Liver (tissue), 3 donors: ENCODE data around the gene TCTA.

Source experiments
- CTCF ChIP-seq: fragments of 150-350 bp; IDR thresholded peaks from 2 replicates; pipeline ENCODE4 v1.5.1; 2017; ENCODE audit warnings: improper control_type of control experiment, low read depth, low read length; ENCODE audit not compliant: missing input control
- EGR1 ChIP-seq, 2 donors: IDR thresholded peaks; 2 replicates each; pipeline ENCODE4 v1.6.1; 2016 to 2018; ENCODE audit warnings: antibody characterized with exemption in 2 of 2, low read depth in 2 of 2
- GABPA ChIP-seq, 2 donors: IDR thresholded peaks in 1 of 2; conservative IDR thresholded peaks in 1 of 2; 2 replicates each; pipeline ENCODE4 v1.6.1; 2016; ENCODE audit warnings: antibody characterized with exemption in 2 of 2, mild to moderate bottlenecking in 1 of 2, moderate library complexity in 1 of 2
- HNF4A ChIP-seq, 2 donors: conservative IDR thresholded peaks; 2 replicates each; pipeline ENCODE4 v1.6.1; 2016; ENCODE audit warnings: antibody characterized with exemption in 2 of 2, mild to moderate bottlenecking in 2 of 2
- JUND ChIP-seq, 2 donors: IDR thresholded peaks; 2 replicates each; pipeline ENCODE4 v1.6.1; 2016; ENCODE audit warnings: antibody characterized with exemption in 2 of 2
- RAD21 ChIP-seq, 2 donors: IDR thresholded peaks; 2 replicates each; pipeline ENCODE4 v1.6.1; 2016; ENCODE audit warnings: antibody characterized with exemption in 2 of 2, mild to moderate bottlenecking in 2 of 2
- REST ChIP-seq: IDR thresholded peaks from 2 replicates; pipeline ENCODE4 v1.6.1; 2016; ENCODE audit warnings: antibody characterized with exemption, mild to moderate bottlenecking
- TAF1 ChIP-seq: conservative IDR thresholded peaks from 2 replicates; pipeline ENCODE4 v1.6.1; 2016; ENCODE audit warnings: antibody characterized with exemption, mild to moderate bottlenecking
- YY1 ChIP-seq: IDR thresholded peaks from 2 replicates; pipeline ENCODE4 v1.6.1; 2016; ENCODE audit warnings: antibody characterized with exemption, mild to moderate bottlenecking
- TF ChIP-seq, protein P1 (sequence below): IDR thresholded peaks from 2 replicates; pipeline ENCODE4 v1.6.1; 2016; ENCODE audit warnings: antibody characterized with exemption
- TF ChIP-seq, protein P2 (sequence below): IDR thresholded peaks from 2 replicates; pipeline ENCODE4 v1.6.1; 2016; ENCODE audit warnings: antibody characterized with exemption
- donor health status: healthy.
- donor health status: healthy.

- TF ChIP-seq, protein P1, sequence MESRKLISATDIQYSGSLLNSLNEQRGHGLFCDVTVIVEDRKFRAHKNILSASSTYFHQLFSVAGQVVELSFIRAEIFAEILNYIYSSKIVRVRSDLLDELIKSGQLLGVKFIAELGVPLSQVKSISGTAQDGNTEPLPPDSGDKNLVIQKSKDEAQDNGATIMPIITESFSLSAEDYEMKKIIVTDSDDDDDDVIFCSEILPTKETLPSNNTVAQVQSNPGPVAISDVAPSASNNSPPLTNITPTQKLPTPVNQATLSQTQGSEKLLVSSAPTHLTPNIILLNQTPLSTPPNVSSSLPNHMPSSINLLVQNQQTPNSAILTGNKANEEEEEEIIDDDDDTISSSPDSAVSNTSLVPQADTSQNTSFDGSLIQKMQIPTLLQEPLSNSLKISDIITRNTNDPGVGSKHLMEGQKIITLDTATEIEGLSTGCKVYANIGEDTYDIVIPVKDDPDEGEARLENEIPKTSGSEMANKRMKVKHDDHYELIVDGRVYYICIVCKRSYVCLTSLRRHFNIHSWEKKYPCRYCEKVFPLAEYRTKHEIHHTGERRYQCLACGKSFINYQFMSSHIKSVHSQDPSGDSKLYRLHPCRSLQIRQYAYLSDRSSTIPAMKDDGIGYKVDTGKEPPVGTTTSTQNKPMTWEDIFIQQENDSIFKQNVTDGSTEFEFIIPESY = no peak
- TF ChIP-seq GABPA (IDR thresholded peaks at IDR 0.05 in 1 of 2, conservative IDR thresholded peaks at IDR 0.05 in 1 of 2) (no peak), CTCF (no peak), REST (no peak), RAD21 (IDR thresholded peaks at IDR 0.05) (no peak), JUND (IDR thresholded peaks at IDR 0.05) (no peak), HNF4A (conservative IDR thresholded peaks at IDR 0.05) (no peak), TAF1 (no peak), EGR1 (IDR thresholded peaks at IDR 0.05; ENCODE audit: low read depth in 2 of 2) (no peak), YY1 (no peak)
- TF ChIP-seq, protein P2, sequence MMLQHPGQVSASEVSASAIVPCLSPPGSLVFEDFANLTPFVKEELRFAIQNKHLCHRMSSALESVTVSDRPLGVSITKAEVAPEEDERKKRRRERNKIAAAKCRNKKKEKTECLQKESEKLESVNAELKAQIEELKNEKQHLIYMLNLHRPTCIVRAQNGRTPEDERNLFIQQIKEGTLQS = no peak
Observed at GRCh38 chr3:49399461-49399860, 12.8 kb upstream of the TCTA start.
